Sigmoid colon (tissue), 4 donors: ENCODE measurements around the gene BOLA3.

ENCODE experiments used
- EP300 ChIP-seq, 4 donors: sonication (generic); formaldehyde crosslinking; IDR thresholded peaks; one replicate each; pipeline ENCODE4 v1.6.1; 2017; ENCODE audit warnings: antibody characterized with exemption in 4 of 4
- TF ChIP-seq, protein P1 (sequence below), 4 experiments: fragments of 450-650 bp in 3 of 4; fragments of 200-600 bp in 1 of 4; IDR thresholded peaks; one replicate each; pipeline ENCODE4 v1.5.1; 2016 to 2019; ENCODE audit warnings: antibody characterized with exemption in 4 of 4, mild to moderate bottlenecking in 3 of 4, moderate library complexity in 2 of 4

DNA sequence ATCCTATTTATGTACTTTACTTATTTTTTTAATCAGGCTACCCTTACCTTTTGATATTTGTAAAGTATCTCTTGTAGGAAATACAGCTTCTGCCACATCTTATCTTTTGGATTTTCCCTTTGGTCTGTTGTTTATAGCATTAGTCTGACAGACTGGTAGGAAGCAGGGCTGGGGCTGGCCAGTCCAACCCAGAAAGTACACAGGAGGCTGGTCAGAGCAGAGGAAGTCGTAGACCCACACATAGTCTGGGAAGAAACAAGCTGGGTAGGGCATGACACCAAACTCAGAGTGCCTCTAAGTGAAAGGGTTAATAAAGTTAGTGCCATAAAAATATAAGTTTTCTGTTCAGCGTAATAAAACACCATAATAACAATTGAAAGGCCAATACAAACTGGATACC, 51.7 kb downstream of the BOLA3 start:
- TF ChIP-seq, protein P1, sequence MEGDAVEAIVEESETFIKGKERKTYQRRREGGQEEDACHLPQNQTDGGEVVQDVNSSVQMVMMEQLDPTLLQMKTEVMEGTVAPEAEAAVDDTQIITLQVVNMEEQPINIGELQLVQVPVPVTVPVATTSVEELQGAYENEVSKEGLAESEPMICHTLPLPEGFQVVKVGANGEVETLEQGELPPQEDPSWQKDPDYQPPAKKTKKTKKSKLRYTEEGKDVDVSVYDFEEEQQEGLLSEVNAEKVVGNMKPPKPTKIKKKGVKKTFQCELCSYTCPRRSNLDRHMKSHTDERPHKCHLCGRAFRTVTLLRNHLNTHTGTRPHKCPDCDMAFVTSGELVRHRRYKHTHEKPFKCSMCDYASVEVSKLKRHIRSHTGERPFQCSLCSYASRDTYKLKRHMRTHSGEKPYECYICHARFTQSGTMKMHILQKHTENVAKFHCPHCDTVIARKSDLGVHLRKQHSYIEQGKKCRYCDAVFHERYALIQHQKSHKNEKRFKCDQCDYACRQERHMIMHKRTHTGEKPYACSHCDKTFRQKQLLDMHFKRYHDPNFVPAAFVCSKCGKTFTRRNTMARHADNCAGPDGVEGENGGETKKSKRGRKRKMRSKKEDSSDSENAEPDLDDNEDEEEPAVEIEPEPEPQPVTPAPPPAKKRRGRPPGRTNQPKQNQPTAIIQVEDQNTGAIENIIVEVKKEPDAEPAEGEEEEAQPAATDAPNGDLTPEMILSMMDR (IDR thresholded peaks at IDR 0.05) = no peak
- TF ChIP-seq EP300 (IDR thresholded peaks at IDR 0.05) = no peak
